ENCODE data around the gene C10orf90.

C10orf90 gene

DNA sequence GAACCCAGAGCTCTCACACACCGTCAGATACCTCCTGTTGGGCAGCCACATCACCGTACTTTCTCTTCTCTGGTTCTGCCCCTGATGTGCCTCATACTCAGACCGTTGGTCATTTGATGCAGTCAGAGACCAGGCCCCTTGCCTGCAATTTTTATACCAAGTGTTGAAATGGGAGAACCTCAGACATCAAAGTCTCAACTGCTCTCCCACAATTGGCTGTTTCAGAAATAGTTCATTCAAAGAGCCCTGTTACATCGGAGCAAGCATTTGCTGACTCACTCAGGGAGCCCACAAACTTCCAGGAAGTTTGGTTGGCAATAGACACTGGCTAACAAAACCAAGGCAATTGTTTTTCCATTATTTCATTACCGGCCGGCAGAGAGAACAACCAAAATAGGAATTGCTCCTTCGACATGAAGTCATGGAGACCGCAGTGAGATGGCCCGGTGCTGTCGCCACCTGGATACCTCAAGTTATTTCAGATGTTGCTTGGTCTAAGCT is 248.7 kb downstream of the C10orf90 start:
- DNase-seq, result no peak

DNA sequence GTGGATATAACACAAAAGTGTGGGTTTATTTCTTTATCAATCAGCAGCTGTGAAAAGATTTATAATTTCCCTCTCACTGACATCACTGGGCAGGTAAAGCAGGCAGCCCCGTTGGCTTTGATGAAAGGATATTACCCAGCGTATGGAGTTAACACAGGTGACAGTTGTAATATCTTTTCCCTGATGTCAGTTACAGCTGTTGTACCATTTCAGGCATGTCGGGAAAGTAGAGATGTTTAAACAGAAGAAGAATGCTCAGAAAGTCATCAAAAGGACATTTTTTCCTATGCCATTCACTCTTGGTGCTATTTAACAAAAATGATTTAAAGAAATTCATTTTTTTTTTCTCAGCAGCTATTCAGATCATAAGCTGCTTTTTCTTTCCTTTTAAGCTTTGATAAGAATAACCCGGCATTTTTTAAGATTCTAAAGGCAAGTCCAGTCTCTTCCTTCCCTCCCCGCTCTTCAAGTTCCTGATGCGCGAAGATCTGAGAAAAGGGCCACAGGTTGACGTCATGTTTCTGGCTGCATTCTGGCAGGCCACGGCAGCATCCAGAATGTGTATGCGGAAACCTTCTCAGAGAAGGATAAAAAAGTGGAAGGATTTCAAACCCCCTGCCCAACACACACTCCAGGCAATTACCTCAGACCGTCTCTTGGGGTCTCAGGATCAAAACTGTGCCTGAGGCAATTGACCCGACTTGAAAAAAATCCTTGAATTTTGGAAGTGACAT is 249.8 kb downstream of the C10orf90 start:
- DNase-seq, result no peak

DNA sequence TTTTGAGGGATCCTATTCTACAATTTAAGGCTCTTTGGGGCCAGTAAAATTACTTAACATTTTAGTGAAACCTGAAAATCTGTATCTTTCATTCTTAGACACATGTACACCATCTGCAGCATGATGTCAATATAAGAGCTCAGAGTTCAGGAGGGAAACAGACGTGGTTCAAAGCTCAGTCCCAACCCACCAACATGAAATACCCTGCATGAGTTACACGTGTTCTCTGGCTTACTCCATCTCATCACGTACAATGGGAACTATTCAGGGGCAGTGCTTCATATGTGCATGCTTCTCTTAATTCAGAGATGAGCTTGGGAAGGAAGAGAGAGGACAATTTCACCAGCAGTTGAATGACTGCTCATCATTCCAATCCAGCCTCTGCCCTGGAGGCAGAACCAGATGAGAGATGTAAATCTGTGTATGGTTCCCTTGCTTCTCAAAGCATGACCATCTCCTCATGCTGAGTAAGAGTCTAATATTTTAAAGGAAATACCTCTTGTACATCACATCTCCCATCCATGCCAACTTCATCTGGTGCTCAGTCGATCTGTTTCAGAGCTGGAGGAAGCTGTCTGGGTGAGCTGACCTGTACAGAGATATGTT is 253.2 kb downstream of the C10orf90 start:
- DNase-seq, result no peak

DNA sequence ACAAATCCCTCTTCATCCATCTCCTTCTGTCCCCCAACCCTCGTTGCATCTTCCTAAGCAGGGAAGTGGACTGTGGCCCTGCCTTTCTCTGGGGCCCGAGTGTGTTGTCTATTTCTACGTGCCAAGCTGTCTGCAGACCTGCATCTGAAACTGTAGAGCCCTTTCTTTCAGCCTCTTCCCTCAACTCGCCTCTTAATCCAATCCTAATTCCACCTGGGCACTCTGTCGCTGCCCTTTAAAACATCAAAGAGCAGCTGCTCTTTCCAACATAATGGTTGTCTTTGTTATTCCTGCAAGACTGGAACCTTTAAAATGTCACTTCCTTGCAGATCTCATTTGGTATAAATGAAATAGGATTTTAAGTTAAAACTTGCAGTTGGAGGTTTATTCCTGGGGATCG is 260.7 kb downstream of the C10orf90 start:
- no peak for DNase-seq

- no peak for DNase-seq
These were observed 261.4 kb downstream of the C10orf90 start for GRCh38 chr10:126408953-126409641.

DNA sequence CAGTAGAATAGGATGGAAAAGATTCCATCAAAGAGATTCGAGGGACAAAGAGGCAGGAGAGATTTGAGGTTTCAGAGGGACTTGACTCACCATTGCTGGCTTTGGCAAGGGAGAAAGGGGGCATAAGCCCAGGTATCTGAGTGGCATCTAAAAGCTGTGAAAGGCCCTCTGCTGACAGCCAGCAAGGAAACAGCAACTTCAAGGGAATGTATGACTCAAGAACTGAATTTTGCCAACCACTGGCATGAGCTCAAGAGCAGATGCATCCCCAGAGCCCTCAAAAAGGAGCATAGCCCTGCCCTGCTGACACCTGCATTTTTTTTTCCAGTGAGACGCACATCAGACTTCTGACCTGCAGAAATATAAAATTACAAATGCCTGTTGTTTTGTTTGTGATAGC is 262.7 kb downstream of the C10orf90 start:
- no peak for DNase-seq

DNA sequence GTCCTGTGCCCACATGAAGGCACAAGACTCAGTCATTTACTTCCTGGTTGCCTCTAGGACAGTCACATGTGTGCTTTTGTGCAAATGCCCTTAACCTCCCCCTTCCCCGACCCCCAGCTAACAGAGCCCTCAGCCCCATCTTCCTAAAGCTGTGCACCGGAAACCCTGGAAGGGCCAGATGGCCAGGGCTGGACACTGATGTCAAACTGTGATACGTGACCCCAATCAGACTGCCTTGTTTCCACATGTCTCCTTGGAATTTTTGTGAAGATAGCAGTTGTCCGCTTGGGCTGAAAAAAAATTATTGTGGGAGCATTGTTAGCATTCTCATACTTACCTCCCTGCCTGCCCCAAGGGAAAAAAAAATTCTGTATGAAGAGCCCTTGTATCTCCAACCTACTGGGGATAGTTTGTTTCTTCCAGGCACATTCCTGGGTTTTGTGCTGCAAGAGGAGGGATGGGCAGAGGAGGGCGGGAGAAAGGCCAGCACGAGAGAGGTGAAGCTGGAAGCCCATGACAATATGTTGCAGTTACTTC is 265.2 kb downstream of the C10orf90 start:
- DNase-seq, result no peak

DNA sequence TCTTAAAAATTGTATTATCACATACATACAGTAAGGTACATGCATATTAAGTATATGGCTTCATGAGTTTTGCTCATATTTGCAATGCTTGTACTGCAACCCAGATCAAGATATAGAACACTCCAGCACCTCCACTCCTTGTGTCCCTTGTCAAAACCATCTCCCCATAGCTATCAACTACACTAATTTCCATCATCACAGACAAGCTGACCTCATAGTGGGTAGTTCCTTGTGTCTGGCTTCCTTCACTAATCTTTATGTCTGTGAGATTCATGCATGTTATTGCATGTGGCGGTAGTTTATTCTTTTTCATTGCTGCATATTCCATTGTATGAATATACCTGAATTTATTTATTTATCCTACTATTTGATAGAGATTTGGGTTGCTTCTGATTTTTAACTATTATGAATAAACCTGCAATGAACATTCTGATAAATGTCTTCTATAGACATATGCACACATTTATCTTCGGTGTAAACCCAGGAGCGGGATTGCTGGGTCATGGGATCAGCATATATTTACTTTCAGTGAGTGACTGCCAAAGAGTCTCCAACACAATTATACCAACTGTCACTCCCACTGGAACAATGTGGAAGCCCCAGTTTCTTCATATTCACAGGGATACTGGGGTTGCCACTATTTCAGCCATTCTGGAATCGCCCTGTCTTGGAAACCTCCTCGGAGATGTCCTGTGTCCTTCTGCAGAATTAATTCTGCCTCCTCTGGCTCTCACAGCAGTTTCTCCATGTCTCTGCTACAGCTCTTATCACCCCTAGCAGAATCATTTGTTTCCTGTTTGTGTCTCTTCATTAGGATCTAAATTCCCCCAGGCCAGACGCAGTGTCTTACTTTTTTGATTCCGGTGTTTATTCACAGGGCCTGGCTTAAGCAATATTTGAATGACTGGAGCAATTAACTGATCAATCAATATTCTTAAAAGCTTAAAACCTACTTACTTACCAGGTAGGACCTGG is 267.5 kb downstream of the C10orf90 start:
- no peak for DNase-seq

DNA sequence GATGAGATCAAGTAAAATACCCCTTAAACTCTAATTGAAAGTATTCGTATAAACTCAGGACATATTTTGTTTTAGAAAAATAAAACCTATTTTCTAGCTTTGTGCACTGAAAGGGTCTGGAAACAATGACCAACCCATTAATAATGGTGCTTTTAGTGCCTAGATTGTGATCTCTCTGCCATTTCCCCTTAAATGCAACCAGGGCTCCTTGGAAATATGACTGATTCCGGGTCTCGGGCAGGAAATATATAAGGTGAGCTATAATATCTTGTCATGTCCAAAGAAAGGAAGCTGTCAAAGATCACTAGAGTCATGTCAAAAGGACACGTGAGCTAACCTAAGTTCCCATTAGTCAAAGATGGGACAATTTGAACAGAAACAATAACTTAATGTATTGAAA is 269.9 kb downstream of the C10orf90 start:
- no peak for DNase-seq

DNA sequence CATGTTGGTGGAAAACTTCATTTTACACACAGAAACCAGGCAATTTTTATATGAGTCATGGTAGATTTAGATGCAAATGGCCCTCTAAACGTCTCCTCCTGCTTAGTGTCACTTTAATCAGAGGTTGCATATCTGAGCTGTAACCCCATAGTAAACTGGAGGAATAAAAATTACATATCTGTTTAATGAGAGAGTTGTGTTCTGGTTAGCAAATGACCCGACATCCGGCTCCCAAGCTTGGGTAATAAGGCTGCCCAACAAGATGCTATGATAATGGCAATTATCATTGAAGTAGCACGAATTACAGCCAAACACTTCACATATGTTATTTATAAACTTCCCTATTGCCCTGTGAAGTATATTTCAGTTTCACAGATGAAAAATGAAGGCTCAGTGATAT is 271.6 kb downstream of the C10orf90 start:
- DNase-seq, result no peak

- no peak for DNase-seq
These were observed 272.1 kb downstream of the C10orf90 start for GRCh38 chr10:126398383-126398743.

GRCh38 chr10:126397640-126398382 is 272.7 kb downstream of the C10orf90 start:
- DNase-seq, result no peak

DNA sequence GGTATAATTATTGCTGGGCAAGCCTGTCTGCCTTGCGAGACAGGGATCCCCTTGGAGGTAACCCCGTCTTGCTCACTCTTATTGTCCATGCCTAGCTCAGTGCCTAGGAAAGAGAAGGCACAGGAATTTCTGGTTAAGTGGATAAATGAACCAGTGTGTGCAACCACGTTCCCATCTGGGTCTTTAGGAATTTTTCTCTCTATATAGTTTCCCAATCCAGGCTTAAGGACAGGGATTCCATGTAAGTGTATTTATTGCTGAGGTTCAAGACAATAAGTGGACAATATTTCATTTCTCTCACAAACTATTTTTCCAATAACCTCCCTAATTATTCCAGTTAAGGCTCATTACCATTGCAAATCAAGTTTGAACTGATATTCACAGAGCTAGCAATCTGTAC is 273.3 kb downstream of the C10orf90 start:
- DNase-seq, result no peak

GRCh38 chr10:126394948-126395347 is 275.5 kb downstream of the C10orf90 start:
- no peak for DNase-seq

DNA sequence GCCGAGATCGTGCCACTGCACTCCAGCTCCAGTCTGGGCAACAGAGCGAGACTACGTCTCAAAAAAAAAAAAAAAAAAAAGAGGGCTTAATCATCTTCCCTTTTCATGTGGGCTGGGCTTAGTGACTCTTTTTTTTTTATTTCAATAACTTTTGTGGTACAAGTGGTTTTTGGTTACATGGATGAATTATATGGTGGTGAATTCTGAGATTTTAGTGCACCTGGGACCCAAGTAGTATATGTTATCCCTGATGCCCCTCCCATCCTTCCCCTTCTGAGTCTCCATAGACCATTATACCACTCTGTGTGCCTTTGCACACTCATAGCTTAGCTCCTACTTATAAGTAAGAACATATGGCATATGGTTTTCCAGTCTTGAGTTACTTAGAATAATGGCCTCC is 277.4 kb downstream of the C10orf90 start:
- no peak for DNase-seq

- no peak for DNase-seq
These were observed 278.0 kb downstream of the C10orf90 start for GRCh38 chr10:126392469-126392868.

- DNase-seq, result no peak
These were observed 278.4 kb downstream of the C10orf90 start for GRCh38 chr10:126392068-126392467.

GRCh38 chr10:126391192-126391885 is 279.2 kb downstream of the C10orf90 start:
- no peak for DNase-seq

DNA sequence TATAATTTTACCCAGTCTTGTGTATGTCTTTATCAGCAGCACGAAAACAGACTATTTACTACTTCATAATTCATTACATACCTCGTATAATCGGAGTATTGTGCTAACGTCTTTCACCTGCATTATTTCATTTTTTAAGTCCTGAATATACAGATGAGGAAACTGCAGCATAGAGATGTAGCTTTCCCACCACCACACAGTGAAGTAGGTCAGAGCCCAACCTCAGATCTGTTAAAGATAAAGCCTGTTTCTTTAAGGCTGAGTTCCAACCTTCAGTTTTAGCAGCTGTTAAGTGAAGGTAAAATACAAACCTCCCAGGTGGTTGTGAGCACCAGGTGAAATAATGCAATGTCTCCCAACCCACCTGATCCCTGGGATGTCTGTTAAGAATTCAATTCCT is 280.2 kb downstream of the C10orf90 start:
- DNase-seq, result no peak

DNA sequence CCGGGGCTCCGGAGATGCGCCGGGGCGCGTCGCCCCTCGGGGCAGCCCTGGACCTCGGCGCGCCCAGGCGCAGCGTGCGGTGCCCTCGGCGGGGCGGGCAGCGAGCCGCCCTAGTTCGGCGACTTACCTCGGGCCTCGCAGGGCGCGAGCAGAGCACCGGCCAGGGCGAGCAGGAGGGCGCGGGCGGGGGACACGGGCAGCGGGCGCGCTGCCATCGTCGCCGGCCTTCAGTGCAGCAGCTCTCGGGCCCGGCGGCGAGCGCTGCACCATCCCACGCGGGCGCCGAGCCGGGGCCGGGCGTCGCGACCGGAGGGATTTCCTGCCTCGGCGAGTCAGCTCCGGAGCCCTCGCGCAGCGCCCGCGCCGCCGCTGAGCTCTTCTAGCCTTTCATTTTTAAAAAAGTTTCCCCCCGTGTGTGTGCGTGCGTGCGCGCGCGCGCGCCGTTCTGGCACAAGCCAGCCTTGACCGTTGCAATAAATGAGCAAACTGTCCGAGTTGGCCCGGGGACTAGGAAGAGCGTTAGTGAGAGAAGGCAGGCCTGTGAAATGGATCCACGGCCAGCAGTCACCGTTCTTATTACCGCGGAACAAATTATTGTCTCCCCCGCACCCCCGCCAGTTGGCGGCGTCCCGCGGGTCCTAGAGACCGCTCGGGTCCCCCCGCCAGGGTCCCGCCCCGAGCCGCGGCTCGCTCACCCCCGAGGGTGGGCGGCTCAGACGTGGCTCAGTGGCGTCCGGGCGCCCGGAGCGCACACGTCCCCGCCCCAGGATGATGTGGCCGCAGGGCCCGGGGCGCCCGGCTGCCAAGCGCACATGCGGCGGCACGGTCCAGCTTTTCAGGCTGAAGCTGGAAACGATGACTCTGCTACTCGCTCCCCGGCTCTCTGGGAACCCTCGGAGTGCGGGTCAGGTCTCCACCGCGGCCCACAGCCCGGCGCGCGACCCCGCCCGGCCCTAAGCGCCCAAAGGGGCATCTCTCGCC is 282.3 kb downstream of the C10orf90 start, which contains the start of gene ADAM12:
TSS of gene ADAM12 (minus strand) at position 547 of the 981 bp plus-strand sequence. CDS start at position 215, 332 bp downstream.
- DNase-seq, result no peak
